H9 (cell line): ENCODE measurements around the gene MKI67. TPM values are rescaled to one million over a fixed set of nuclear protein-coding genes. Genes with fewer than 3 reads are reported as not detected.

ENCODE experiments used
- DNase-seq: peaks from one replicate; pipeline ENCODE4 v3.0.0-alpha.2; 2017
- H2AFZ ChIP-seq: one replicate; pipeline ENCODE4 v1.6.1; 2013; ENCODE audit warnings: mild to moderate bottlenecking, low read length, control low read depth, moderate library complexity
- H2AK5ac ChIP-seq: 2 replicates; pipeline ENCODE4 v1.6.1; 2013; ENCODE audit warnings: low read length, control low read depth, mixed read lengths; ENCODE audit not compliant: insufficient read length
- H2BK120ac ChIP-seq: one replicate; pipeline ENCODE4 v1.6.1; 2013; ENCODE audit warnings: low read depth, mild to moderate bottlenecking, low read length, control low read depth, inconsistent platforms; ENCODE audit not compliant: poor library complexity, severe bottlenecking
- H2BK12ac ChIP-seq: 2 replicates; pipeline ENCODE4 v1.6.1; 2013; ENCODE audit warnings: low read length, control low read depth, mixed read lengths, low read depth; ENCODE audit not compliant: insufficient read length
- H2BK15ac ChIP-seq: 2 replicates; pipeline ENCODE4 v1.6.1; 2013; ENCODE audit warnings: low read depth, low read length, control low read depth
- H2BK20ac ChIP-seq: one replicate; pipeline ENCODE4 v1.6.1; 2013; ENCODE audit warnings: low read depth, mild to moderate bottlenecking, low read length, control low read depth, inconsistent platforms; ENCODE audit not compliant: poor library complexity, severe bottlenecking
- H2BK5ac ChIP-seq: 2 replicates; pipeline ENCODE4 v1.6.1; 2013; ENCODE audit warnings: low read length, control low read depth, mixed read lengths; ENCODE audit not compliant: insufficient read length
- H3K14ac ChIP-seq: 2 replicates; pipeline ENCODE4 v1.6.1; 2013; ENCODE audit warnings: low read length, control low read depth; ENCODE audit not compliant: insufficient read depth
- H3K18ac ChIP-seq: 2 replicates; pipeline ENCODE4 v1.6.1; 2013; ENCODE audit warnings: low read depth, mild to moderate bottlenecking, mixed read lengths, low read length, control low read depth; ENCODE audit not compliant: insufficient read length
- H3K23ac ChIP-seq: 2 replicates; pipeline ENCODE4 v1.6.1; 2013; ENCODE audit warnings: low read length, control low read depth, mixed read lengths, low read depth; ENCODE audit not compliant: insufficient read length
- H3K23me2 ChIP-seq: 2 replicates; pipeline ENCODE4 v1.6.1; 2013; ENCODE audit warnings: low read depth, mild to moderate bottlenecking, mixed read lengths, low read length, control low read depth; ENCODE audit not compliant: insufficient read length, poor library complexity, severe bottlenecking
- H3K27ac ChIP-seq: 2 replicates; pipeline ENCODE4 v1.5.1; 2013; ENCODE audit warnings: low read length, control low read depth, mixed read lengths, low read depth; ENCODE audit not compliant: insufficient read length
- H3K27me3 ChIP-seq: 2 replicates; pipeline ENCODE4 v1.6.1; 2013; ENCODE audit warnings: low read length, control low read depth, inconsistent platforms; ENCODE audit not compliant: insufficient read depth
- H3K4ac ChIP-seq: 2 replicates; pipeline ENCODE4 v1.6.1; 2013; ENCODE audit warnings: low read depth, mild to moderate bottlenecking, control low read depth, inconsistent platforms, low read length, moderate library complexity
- H3K4me1 ChIP-seq: 2 replicates; pipeline ENCODE4 v1.6.1; 2013; ENCODE audit warnings: low read length, control low read depth, inconsistent platforms; ENCODE audit not compliant: insufficient read depth
- H3K4me2 ChIP-seq: 2 replicates; pipeline ENCODE4 v1.6.1; 2013; ENCODE audit warnings: low read length, control low read depth, mixed read lengths; ENCODE audit not compliant: insufficient read length, insufficient read depth
- H3K56ac ChIP-seq: 2 replicates; pipeline ENCODE4 v1.6.1; 2013; ENCODE audit warnings: low read depth, mild to moderate bottlenecking, mixed read lengths, low read length, control low read depth; ENCODE audit not compliant: insufficient read length
- H3K79me1 ChIP-seq: 2 replicates; pipeline ENCODE4 v1.6.1; 2013; ENCODE audit warnings: low read depth, mild to moderate bottlenecking, moderate library complexity, low read length, control low read depth, inconsistent platforms; ENCODE audit not compliant: insufficient read depth, poor library complexity, severe bottlenecking
- H3K79me2 ChIP-seq: 2 replicates; pipeline ENCODE4 v1.6.1; 2013; ENCODE audit warnings: low read length, control low read depth, inconsistent platforms; ENCODE audit not compliant: insufficient read depth
- H3K9ac ChIP-seq: 2 replicates; pipeline ENCODE4 v1.6.1; 2013; ENCODE audit warnings: low read length, control low read depth, mixed read lengths; ENCODE audit not compliant: insufficient read length; ENCODE audit errors: extremely low read depth
- H3K9me3 ChIP-seq: one replicate; pipeline ENCODE4 v1.6.1; 2013; ENCODE audit warnings: low read depth, low read length, inconsistent platforms; ENCODE audit not compliant: control insufficient read depth
- H3T11ph ChIP-seq: one replicate; pipeline ENCODE4 v1.6.1; 2013; ENCODE audit warnings: mild to moderate bottlenecking, low read length, control low read depth, inconsistent platforms
- H4K20me1 ChIP-seq: one replicate; pipeline ENCODE4 v1.6.1; 2013; ENCODE audit not compliant: control insufficient read depth, insufficient read length, insufficient read depth
- H4K5ac ChIP-seq: 2 replicates; pipeline ENCODE4 v1.6.1; 2013; ENCODE audit warnings: low read depth, mild to moderate bottlenecking, mixed read lengths, low read length, control low read depth; ENCODE audit not compliant: insufficient read length
- H4K8ac ChIP-seq: replicated peaks from 2 replicates; pipeline ENCODE4 v1.6.1; 2013; ENCODE audit warnings: low read length, control low read depth, mixed read lengths, low read depth; ENCODE audit not compliant: insufficient read length
- H4K91ac ChIP-seq: 2 replicates; pipeline ENCODE4 v1.6.1; 2013; ENCODE audit warnings: low read depth, mild to moderate bottlenecking, moderate library complexity, mixed read lengths, low read length, control low read depth; ENCODE audit not compliant: insufficient read length
- H3K27ac Mint-ChIP-seq, 3 experiments: 2 replicates in 2 of 3; 3 replicates in 1 of 3; pipeline ENCODE4 v1.8.0; 2020 to 2021; ENCODE audit warnings: mixed read lengths in 3 of 3, mild to moderate bottlenecking in 1 of 3, moderate library complexity in 1 of 3
- H3K27me3 Mint-ChIP-seq: 2 replicates; pipeline ENCODE4 v1.8.0; 2021; ENCODE audit warnings: low read depth, mild to moderate bottlenecking, moderate library complexity, mixed read lengths
- H3K36me3 Mint-ChIP-seq, 3 experiments: 2 replicates in 2 of 3; 3 replicates in 1 of 3; pipeline ENCODE4 v1.8.0; 2020 to 2021; ENCODE audit warnings: low read depth in 3 of 3, mixed read lengths in 3 of 3; ENCODE audit not compliant: insufficient read depth in 1 of 3
- H3K4me1 Mint-ChIP-seq, 2 experiments: 2 replicates each; pipeline ENCODE4 v1.8.0; 2020; ENCODE audit warnings: mixed read lengths in 2 of 2
- H3K4me3 Mint-ChIP-seq, 2 experiments: 2 replicates in 1 of 2; 3 replicates in 1 of 2; pipeline ENCODE4 v1.8.0; 2020 to 2021; ENCODE audit warnings: mild to moderate bottlenecking in 2 of 2, mixed read lengths in 2 of 2, moderate library complexity in 1 of 2
- H3K9me3 Mint-ChIP-seq, 2 experiments: 2 replicates in 1 of 2; 3 replicates in 1 of 2; pipeline ENCODE4 v1.8.0; 2020; ENCODE audit warnings: mild to moderate bottlenecking in 2 of 2, mixed read lengths in 2 of 2, moderate library complexity in 1 of 2
- CTCF ChIP-seq: fragments of 200-600 bp; sonication (generic); conservative IDR thresholded peaks from 3 replicates; pipeline ENCODE4 v1.8.0; 2021; ENCODE audit warnings: antibody characterized with exemption, mild to moderate bottlenecking
- WGBS: extraction: QIAGEN DNeasy Blood & Tissue Kit; methylation state at CpG from one replicate; pipeline ENCODE4 v1.1.7; 2013; ENCODE audit warnings: missing lambda C conversion rate, low lambda C conversion rate, mixed read lengths; ENCODE audit not compliant: insufficient read length; ENCODE audit errors: extremely low coverage; 5-methylcytosine and 5-hydroxymethylcytosine counted together
- total RNA-seq: library from RNA; stranded (reverse); gene quantifications from 2 replicates; pipeline ENCODE4 v1.2.1, GENCODE V29; 2021

Gene MKI67
- total RNA-seq, 1 experiment from 2014 or later = 108 TPM

- no peak overlapping the region for H3K9ac ChIP-seq
- no peak overlapping the region for H3K27ac ChIP-seq
These were observed 61.1 kb downstream of the MKI67 start for GRCh38 chr10:128064970-128065580.

More at GRCh38 chr10:128064970-128065580, 61.1 kb downstream of the MKI67 start:
- no peak overlapping the region for H3K56ac ChIP-seq
- H2AFZ ChIP-seq = no peak overlapping the region
- WGBS = no CpG with 5 or more reads among the region's 17 CpGs
- no peaks in the 10 kb centered on the region for H4K20me1 ChIP-seq
- DNase-seq = no peak
- H3K9me3 ChIP-seq = no peaks in the 10 kb centered on the region
- H2BK20ac ChIP-seq = no peak overlapping the region
- H4K8ac ChIP-seq = no peak overlapping the region
- H3T11ph ChIP-seq = no peak overlapping the region
- H3K4me3 Mint-ChIP-seq = no peak overlapping the region
- H3K36me3 Mint-ChIP-seq = peaks cover 4 to 8% (median 6%) of the 10 kb centered on the region in 3 experiments; a peak in 6 of 7 replicates
- no peak for TF ChIP-seq CTCF
- H3K4me2 ChIP-seq = no peak overlapping the region
- no peak overlapping the region for H4K91ac ChIP-seq
- H2BK12ac ChIP-seq = no peak overlapping the region
- peaks cover 6% of the 10 kb centered on the region for H3K27me3 Mint-ChIP-seq
- no peak overlapping the region for H3K14ac ChIP-seq
- H2BK120ac ChIP-seq = no peak overlapping the region
- peaks cover 5% of the 10 kb centered on the region in 2 experiments; a peak in 2 of 5 replicates for H3K9me3 Mint-ChIP-seq
- H3K23me2 ChIP-seq = no peaks in the 10 kb centered on the region
- H3K23ac ChIP-seq = no peak overlapping the region
- peaks cover 2% of the 10 kb centered on the region; the same call in 1 of the 2 replicates for H3K4me1 ChIP-seq
- peaks cover 31 to 32% of the 10 kb centered on the region in 2 experiments for H3K4me1 Mint-ChIP-seq
- H3K79me2 ChIP-seq = no peaks in the 10 kb centered on the region
- no peak overlapping the region for H4K5ac ChIP-seq
- no peak overlapping the region for H2BK5ac ChIP-seq
- H3K18ac ChIP-seq = no peak overlapping the region
- no peak overlapping the region for H2AK5ac ChIP-seq
- H2BK15ac ChIP-seq = no peak overlapping the region
- no peak overlapping the region for H3K27ac Mint-ChIP-seq
- H3K79me1 ChIP-seq = no peaks in the 10 kb centered on the region
- H3K27me3 ChIP-seq = no peaks in the 10 kb centered on the region
- H3K4ac ChIP-seq = no peak overlapping the region
